Hindlimb muscle (tissue), 1 donor: ENCODE measurements around the gene FGGY. TPM values are rescaled to one million over a fixed set of nuclear protein-coding genes. Genes with fewer than 3 reads are reported as not detected.
"Not testable (repeated sequence)": the region's sequence is repeated elsewhere in the genome, so short reads cannot be mapped to it uniquely, and the experiment has no call there.

Source experiments
- DNase-seq: peaks from one replicate; pipeline ENCODE4 v3.0.0-alpha.2; 2013
- polyA plus RNA-seq: library from polyadenylated mRNA; unstranded; fragments of 120-200 nt; gene quantifications from one replicate; pipeline ENCODE4 v1.2.1, GENCODE V29; 2013; ENCODE audit not compliant: insufficient read length

FGGY gene, protein sequence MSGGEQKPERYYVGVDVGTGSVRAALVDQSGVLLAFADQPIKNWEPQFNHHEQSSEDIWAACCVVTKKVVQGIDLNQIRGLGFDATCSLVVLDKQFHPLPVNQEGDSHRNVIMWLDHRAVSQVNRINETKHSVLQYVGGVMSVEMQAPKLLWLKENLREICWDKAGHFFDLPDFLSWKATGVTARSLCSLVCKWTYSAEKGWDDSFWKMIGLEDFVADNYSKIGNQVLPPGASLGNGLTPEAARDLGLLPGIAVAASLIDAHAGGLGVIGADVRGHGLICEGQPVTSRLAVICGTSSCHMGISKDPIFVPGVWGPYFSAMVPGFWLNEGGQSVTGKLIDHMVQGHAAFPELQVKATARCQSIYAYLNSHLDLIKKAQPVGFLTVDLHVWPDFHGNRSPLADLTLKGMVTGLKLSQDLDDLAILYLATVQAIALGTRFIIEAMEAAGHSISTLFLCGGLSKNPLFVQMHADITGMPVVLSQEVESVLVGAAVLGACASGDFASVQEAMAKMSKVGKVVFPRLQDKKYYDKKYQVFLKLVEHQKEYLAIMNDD
- polyA plus RNA-seq, result 17.2 TPM

DNA sequence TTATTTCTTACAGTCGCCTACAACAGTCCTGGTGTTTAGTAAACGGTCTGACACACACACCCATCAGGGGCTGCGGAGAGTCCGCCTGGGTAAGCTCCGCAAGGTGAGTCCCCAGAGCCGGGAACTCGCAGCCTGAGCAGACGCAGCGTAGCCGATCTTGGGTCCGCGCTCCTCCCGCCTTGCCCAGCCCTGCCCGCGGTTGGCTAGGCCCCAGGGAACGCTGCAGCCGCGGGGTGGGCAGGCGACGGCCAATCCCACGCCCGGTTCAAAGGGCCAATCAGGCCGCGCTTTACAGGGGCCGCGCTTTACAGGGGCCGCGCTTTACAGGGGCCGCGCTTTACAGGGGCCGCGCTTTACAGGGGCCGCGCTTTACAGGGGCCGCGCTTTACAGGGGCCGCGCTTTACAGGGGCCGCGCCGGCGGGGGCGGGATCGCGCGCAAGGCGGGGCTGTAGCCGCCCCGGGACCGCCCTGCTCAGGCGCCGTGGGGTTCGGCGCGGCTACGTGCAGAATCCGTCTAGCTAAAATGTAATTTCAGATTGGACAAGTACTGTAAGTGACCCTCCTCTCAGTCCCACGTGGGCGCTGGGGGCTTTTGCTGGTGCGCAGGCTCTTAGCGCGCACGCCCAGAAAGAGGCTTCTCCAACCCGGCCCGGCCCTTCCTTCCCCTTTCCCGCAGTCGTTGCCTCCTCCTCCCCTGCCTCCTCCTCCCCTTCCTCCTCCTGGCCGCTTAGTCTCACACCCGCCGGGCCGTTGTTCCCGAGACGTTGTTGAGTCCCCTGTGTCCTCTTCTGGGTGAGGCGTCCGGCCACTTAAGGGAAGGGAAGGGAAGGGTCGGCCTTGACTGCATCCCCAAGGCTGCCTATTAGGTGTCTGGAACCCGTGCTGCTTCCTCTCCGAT is at the start of gene FGGY:
TSS of gene FGGY (plus strand) at position 737 of the 899 bp plus-strand sequence. CDS start 24,456 bp downstream, outside the sequence.
- DNase-seq, result peak; percentile 97

DNA sequence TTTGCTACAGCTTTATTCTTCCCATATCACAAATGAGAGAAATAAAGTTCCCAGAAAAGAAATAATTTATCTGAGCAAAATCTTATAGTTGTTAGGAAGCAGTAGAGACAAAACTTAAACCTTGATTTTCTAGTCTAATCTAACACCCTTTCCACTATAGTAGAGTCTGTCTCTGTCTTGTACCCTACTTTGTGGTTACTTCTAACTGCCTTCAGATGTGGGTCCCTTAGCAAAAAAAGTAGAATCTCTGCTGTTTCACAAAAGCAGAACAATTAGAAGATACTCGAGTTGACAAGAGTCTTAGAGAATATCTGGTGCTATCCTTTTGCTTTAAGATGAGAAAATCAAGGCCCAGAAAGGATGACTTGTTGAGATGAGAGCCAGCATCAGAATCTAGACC is 48.1 kb upstream of the FGGY start:
- DNase-seq, result no peak

DNA sequence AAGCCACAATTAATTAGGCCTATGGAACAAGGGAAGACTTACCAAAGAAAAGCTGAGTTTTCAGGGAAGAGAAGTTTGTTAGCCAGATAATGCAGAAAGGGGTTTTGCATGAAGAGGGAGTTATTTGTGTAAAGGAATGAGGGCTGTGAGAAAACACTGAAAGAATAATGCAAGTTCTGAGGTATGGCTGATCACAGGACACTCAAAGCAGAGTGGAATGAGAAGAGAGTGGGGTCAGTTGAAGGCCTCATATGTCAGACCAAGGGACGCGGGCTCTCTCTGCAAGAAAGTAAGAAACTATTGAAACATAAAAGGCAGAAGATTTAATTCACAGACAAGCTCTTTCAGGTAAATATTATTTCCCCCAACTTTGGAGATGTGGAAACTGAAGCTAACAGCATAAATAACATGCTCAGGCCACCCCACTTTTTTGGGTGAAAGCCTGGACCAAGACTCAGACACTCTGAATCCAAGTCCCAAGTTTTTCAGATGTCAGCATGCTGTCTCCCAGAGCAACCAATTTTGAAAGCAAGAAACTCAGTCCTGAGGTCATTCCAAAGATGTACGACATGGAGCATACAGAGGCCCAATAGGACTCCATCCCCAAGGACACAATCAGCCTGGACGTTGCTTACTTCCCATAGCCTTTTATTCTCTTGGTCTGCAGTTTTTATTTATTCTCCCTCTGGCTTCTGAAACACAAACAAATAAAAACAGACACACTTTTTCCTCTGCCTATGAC is 47.3 kb upstream of the FGGY start:
- DNase-seq, result no peak

DNA sequence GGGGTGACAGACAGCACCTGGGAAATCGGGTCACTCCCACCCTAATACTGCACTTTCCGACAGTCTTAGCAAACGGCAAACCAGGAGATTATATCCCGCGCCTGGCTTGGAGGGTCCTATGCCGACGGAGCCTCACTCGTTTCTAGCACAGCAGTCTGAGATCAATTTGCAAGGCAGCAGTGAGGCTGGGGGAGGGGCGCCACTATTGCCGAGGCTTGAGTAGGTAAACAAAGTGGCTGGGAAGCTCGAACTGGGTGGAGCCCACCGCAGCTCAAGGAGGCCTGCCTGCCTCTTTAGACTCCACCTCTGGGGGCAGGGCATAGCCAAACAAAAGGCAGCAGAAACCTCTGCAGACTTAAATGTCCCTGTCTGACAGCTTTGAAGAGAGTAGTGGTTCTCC is 45.8 kb upstream of the FGGY start:
- not testable (repeated sequence) for DNase-seq

DNA sequence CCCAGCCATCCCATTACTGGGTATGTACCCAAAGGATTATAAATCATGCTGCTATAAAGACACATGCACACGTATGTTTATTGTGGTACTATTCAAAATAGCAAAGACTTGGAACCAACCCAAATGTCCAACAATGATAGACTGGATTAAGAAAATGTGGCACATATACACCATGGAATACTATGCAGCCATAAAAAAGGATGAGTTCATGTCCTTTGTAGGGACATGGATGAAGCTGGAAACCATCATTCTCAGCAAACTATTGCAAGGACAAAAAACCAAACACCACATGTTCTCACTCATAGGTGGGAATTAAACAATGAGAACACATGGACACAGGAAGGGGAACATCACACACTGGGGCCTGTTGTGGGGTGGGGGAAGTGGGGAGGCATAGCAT is 40.5 kb upstream of the FGGY start:
- not testable (repeated sequence) for DNase-seq

DNA sequence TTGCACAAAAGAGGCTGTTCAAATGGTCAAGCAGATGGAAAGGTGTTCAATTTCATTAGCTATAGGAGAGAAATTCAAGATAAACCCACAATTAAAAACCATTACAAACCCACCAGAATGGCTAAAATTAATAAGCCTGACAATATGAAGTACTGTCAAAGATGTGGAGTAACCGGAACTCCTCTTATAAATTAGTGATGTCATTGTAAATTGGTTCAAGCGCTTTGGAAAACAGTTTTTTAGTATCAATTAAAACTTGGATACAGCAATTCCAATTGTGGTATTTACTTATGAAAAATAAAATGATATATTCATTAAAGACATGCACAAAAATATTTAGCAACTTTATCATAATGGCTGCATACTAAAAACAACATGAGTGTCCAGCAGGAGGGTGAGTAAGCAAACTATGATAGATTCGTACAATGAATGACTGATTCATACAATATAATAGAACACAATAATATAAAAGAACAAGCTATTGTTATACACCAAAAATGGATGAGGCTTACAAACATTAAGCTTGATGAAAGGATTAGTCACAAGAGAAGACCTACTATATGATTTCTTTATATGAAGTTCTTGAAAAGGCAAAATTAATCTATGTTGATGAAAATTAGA is 38.4 kb upstream of the FGGY start:
- DNase-seq, result no peak

DNA sequence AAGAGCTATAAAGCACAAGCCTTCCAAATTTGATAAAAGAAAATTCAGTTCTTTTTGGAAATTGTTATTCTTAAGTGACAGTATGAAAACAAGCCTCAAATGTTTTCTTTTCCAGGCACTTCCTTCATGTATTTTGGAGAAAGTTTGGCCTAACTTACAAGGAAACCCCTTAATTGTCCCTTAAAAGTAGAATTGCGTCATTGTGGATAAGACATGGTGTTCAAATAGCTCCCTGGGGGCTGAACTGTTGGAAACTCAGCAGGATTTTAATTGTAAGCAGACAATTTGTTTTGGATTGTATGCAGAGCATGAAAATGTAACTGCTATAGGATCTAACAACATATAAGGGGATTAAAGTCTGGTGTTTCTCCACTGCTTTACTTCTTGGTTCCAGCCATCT is 35.4 kb upstream of the FGGY start:
- peak; percentile 65 for DNase-seq

DNA sequence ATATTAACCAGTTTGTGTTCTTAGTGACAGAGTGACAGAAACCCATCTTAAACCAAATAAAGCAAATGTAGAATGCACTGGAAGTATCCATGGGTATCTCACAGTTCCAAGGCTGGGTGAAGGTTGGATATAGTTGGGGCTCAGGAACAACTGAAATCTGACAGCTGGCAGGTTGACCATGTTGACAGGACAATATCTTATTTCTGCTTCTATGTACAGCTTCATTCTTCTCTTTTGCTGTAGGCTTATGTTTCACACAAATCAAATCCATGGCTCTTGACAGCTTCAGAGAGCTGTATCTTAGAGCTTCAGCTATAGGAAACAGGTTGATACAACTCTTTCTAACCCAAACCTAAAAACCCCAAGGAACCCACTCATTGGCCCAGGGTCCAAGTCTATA is 34.3 kb upstream of the FGGY start:
- no peak for DNase-seq

DNA sequence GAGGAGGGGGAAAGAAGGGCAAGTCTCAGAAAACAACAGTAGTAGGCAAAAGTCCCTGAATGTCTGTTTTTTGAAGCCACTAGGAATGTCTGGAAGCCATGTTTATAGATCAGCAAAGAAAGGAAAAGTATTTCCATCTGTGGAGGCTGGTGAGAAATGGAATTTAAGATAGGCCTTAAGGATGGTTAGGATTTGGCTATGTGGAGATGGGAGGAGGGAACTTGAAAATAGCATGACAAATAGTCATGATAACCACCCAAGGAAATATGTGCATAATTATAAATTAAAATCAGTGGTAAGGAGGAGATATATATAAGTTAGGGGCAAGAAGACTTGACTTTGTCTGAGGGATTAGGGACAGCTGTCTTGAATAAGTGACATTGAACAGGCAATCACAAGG is 33.8 kb upstream of the FGGY start:
- DNase-seq, result no peak

DNA sequence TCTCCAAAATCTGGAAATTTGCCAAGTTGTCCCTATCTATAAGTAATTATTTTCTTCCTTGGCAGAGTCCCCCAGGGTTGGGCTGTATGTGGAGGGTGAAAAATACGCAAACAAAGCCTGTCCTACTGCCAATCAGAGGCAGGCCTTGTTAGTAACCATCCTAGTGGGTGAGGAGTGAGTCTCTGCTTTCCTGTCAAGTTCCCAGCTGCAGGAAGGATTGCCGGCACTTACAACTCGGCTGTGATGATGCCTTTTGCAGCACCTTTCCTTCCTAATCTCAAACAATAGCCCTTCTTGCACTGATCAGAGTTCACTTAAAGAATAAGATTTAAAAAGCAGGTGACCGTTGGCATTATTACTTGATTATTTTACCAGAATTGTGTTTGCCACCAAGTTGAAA is 31.3 kb upstream of the FGGY start:
- DNase-seq, result no peak

DNA sequence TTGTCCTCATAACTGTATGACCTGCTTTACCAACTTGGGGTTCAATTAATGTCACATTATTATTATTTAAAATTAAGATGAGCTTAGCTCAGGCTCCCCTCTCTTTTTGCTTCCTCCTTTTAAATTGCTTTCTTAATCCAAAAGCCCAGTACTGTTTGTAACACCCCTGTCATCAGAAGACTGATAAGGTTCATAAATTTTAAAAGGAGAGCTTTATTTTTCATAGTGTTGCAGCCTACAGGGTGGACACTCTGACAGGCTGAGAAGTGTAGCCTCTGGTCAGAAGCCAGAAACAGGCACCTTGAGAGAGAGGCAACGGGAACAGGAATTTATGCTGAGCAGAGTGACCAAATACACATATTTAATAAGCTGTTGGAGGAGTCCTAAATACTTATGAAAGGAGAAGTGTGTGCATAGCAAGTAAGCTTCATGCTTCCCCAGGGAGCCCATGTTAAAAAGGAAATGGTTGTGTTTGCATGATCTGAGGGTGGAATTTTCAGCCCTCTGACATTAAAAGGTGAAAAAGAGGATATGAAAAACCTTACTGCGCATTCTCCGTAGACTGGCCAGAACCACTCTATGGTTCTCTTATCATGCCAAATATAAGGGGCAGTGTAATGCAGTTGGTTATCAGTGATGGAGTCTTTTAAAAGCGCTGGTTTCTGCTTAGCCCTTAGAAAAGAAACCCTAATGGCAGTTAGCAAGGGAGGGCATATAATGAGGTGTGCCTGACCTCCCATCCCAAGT is 30.5 kb upstream of the FGGY start:
- peak; percentile 49 for DNase-seq

DNA sequence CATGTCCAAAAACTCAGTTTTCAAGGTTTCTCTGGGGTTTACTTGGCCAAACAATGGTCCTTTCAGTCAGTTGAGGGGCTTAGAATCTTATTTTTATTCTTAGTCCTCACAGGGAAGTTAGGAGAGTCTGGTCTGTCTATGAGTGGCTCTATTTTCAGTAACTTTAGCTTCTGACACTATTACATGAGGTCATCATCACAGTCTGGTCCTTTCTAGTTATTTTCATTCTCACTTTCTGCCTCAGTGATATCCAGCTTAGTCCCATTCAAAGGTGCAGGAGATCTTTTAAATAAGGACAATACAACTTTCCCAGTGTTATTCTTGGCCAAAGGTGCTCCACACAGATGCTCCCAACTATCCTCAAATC is 30.0 kb upstream of the FGGY start:
- no peak for DNase-seq

DNA sequence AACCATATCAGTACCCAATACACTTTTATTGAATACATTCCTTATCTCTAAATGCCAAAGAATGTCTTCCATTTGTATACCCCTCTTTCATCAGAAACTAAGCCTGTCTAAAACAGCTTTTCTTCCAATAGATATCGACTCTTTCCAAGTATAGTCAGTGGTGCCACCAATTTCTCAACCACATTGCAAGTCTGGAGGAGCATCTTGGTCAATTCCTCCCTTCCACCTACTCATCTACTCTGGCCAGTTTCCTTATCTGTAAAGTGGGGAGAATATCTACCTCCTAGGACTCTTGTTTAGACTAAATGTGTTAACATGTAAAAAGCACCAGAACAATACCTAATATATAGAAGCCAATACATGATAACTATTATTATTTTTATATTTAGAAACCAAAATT is 28.5 kb upstream of the FGGY start:
- no peak for DNase-seq

DNA sequence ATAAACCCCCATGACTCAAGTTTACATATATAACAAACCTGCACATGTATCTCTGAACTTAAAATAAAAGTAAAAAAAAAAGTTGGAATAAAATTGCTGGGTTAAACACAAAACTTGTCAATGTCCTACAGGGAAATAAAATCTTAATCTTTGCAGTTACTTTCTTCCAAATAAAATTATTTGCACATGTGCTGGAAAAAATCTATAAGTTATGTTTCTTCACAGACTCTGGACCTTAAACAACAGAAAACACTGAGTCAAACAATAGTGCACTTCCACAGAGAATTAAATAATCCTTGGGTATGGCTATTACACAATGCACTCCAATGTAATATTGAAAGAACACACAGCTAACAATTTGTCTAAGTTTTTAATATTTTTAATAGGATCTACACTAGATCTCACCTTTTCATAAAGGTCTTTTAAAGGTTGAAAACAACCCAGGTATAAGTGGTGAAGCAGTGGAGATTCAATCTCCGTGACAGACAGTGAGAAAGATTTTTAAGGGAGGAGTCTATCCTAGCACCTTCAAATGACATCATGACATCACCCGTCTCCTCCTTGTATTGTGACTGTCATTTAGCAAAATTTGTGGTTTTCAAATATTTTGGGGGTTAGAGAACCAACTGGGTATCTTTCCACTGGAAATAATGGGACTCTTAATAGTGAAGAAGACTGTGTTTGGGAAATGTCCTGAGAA is 25.2 kb upstream of the FGGY start:
- no peak for DNase-seq

DNA sequence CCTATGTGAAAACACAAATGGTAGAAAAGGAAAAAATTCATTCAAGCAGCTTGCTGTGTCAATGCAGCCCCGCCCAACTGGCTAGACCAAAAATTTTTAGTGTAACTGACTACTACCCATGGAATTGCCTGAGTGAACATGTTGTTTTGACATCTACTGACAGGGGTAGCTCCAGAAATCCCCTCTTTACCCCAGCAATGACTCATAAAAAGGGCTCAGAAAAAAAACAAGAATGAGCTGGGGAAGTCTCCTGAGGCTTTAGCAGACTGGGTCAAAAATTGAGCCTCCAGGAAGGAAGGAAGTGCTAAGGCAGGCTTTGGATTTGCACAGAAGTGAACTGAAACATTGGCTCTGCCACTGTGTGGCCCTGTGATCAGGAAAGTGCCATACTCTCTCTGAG is 24.4 kb upstream of the FGGY start:
- DNase-seq, result no peak

DNA sequence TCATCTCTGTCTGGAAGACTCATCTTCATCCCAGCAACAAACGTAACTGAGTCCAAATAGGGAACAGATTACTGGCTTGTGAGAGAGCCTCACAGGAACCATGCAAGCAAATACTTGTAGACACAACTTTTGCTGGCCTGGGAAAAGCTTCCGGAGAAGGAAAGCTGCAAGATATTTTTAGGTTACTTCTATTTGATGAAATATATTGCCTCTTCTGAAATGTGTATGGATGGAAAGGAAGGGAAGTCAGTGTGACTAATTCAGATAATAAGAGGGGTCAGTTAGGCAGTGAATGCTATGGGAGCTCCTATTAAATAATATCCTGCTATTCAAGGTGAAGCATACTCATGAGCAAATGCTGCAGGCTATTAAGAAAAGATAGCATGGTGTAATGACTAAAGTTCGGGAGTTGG is 20.4 kb upstream of the FGGY start:
- DNase-seq, result no peak

DNA sequence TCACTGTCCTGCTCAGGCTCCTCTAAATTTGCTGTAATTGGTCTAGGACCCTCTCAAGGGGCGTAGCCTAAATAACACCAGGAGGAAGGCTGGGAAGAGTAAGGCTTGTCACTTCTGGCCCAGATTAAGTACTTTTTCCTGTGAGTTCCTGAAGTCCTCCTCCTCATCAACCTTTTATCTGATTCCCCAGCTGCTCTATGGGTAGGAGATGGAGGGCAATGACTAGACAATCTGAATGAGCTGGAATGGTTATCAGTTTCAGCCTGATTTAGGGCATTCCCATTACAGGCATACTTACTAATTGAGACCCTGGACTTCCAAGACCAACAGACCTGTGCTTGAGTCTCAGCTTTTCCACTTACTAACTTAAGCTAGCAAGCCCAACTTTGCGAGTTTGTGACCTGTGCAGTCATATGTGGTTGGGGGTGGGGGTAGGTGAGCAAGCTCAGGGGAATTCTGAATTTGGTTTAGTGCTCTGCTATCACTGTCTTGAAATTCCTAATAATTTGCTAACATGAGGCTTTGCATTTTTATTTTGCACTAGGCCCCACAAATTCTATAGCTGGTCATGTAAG is 18.0 kb upstream of the FGGY start:
- DNase-seq, result no peak

DNA sequence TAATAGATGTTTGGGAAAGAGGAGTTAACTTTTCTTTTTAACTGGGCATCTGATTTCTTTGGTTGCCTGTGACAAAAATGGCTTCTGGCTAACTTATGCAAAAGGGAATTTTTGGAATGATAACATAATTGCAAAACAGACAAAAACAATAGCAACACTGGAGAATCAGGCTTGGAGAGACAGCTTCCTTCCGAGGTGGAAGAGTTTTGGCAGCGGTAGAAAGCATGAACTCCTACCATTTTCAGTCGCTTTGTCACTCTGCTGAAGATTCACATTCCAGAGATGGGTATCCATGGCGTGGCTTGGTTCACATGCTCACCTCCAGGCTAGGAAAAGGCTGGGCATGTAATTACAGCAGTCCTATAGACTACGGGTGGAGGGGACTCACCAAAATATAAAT is 17.2 kb upstream of the FGGY start:
- DNase-seq, result no peak

DNA sequence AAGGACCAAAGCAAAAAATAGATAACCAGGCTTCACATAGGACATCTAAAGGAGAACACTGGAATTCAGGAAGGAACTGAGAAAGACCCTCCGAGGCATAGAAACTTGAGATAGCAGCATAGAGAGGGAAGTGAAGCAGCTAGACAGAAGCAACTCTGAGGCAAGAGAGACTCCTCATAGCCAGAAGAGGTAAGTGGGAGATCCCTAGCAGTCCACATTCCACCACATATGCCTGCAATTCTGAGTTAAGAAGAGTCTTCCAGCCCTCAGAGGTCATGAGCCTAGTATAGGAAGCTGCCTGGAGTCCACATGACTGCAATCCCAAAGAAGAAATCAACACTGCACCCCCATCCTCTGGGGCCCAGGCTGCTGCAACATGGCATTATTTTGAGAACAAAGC is 13.9 kb upstream of the FGGY start:
- no peak for DNase-seq

DNA sequence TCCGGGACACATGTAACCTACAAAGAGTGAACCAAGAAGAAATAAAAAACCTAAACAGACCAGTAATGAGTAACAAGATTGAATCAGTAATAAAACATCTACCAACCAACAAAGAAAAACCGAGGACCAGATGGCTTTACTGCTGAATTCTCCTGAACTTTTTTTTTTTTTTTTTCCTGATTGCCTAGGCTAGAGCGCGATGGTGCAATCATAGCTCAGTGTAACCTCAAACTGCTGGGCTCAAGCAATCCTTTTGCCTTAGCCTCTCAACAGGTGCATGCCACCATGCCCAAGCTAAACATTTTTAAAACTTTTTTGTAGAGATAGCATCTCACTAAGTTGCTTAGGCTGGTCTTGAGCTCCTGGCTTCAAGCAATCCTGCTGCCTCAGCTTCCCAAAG is 11.2 kb upstream of the FGGY start:
- no peak for DNase-seq

DNA sequence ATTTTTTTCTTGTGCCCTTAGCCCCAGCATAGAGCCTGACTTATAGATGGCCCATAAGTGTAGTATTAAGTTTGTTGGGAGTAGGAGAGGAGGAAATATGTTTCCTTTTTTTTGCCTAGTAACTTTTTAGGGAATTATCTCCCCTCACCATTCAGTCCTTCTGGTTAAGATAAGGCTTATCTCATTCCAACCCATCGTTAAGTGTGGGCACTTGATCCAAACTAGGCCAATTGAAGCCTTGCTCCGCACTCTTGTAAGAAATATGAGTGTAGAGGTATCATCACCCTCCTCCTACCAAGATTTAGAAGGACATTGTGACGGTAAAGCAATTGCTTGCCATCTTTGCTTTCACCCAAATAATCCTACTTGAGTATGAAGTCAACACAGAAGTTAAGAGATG is 8.8 kb upstream of the FGGY start:
- no peak for DNase-seq
